GM21576 (cell line): Measurements from ENCODE around the gene CD8B2.
"Not testable (repeated sequence)": the region's sequence is repeated elsewhere in the genome, so short reads cannot be mapped to it uniquely, and the experiment has no call there.

Experiments
- ATAC-seq: cut with Tn5 transposase; IDR thresholded peaks from one replicate; pipeline ENCODE4 v1.9.1; 2021; ENCODE audit warnings: mild to moderate bottlenecking, moderate library complexity; ENCODE audit not compliant: unreplicated experiment

CD8B2 gene

GRCh38 chr2:106511476-106511901 lies 24.3 kb downstream of the CD8B2 start:
- ATAC-seq, result not testable (repeated sequence)

DNA sequence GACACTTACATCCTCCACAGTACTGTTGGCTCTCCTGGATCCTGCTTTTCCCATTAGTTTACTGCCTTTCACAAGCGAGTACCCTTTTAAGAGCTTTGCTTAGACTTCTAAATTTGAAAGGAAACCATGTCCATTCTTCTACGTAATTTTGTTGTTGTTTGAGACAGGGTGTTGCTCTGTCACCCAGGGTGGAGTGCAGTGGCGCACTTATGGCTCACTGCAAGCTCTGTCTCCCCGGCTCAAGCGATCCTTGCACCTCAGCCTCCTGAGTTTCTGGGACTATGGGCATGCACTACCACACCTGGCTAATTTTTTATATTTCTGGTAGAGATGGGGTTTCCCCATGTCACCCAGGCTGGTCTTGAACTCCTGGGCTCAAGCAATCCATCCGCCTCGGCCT lies 24.8 kb downstream of the CD8B2 start:
- not testable (repeated sequence) for ATAC-seq

DNA sequence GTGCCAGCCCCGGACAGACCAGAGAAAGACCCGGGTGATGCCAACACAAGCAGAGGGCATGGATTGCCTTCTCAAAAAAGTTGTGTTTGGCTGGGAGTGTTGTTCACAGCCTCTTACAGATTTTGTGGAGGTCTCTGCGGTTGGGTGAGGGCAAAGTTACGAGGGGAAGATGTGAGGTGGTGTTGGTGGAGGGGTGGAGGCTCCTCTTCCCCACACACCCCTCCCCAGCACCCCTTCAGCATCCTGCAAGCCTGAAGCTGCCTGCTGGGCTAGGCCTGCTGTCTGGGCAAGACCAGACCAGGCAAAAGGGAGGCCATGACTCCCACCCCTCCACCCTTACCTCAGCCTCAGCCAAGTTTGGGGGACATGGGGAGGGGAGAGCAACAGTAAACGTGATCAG lies 26.2 kb downstream of the CD8B2 start:
- ATAC-seq, result not testable (repeated sequence)

DNA sequence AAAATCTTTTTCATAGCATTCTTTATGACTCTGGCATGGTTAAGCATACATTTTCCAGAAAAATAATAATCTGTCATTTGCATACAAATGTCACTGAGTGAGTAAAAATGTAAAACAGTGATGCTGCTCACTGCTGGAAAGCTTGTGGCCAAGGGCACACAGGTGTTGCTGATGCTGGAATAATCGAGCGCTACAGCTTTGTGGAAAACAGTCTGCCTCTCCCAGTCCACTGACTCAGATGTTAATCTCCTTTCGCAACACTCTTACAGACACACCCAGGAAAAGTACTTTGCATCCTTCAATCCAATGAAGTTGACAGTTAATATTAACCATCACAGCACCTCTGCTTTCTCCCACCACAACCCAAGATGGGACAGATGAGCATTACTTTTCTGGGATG lies 27.7 kb downstream of the CD8B2 start:
- ATAC-seq, result not testable (repeated sequence)

DNA sequence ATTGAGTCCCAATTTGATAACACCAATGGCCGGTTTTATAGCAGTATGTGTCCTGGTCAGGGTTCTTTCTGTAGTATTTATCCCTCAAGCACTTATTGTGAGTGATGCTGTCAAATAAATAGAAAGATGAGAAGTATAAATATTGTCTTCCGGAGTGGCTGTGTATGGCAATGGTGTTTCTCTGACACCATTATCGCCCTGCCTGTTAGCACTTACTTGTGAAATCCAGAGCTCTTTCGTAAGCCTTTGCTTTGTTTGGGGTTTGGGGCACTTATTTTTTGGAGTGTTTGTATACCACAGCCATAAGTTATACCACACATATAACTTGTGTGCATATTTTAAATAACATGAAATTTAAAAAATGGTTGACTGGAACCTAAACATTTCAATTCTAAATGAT lies 29.3 kb downstream of the CD8B2 start:
- no peak for ATAC-seq

DNA sequence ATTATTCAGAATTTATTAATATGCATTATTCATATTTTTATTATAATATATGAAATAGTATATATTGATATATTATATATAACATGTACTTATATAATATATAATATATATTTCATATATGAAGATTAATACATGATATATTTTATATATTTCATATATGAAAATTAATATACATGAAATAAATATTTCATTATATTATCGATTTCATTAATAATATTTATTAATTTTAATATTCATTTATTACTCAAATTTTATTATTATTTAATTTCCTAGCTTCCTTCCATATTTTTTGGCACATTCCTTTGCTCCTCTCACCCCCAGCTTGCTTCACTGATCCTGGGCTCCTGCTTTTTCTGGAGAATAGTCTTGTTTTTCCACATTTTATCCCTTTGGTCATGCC lies 29.7 kb downstream of the CD8B2 start:
- no peak for ATAC-seq

GRCh38 chr2:106517329-106517728 lies 30.2 kb downstream of the CD8B2 start:
- no peak for ATAC-seq

- ATAC-seq, result no peak
These were observed 32.6 kb downstream of the CD8B2 start for GRCh38 chr2:106519767-106520166.

DNA sequence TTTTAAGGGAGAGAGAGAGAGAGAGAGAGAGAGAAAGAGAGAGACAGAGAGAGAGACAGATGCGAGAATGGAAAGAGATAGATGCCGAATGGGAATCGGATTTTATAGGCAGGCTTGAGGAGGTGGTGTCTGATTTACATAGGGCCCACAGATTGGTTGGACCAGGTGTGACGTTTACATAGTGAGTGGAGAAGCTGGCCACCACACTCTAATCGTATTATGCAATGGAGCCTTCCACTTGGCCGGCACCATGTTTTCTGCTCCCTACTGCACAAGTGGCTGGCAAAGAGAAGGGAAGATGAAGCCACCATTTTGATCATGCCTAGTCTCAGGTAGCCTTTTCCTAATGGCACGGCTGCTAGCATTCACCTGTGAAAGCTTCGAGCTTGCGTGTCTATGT lies 33.9 kb downstream of the CD8B2 start:
- ATAC-seq, result no peak

GRCh38 chr2:106523976-106524665 lies 37.0 kb downstream of the CD8B2 start:
- no peak for ATAC-seq

DNA sequence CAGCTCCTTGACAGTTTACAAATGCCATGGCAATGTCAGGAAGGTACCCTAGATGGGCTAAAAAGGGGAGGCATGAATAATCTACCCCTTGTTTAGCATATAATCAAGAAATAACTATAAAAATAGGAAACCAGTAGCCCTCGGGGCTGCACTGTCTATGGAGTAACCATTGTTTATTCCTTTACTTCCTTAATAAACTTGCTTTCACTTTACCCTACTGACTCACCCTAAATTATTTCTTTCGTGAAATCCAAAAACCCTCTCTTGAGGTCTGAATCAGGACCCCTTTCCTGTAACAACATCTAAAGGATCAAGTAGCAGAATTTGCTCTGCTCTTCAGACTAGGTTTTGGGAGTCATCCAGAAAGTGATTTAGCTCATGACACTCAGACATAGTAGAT lies 43.7 kb downstream of the CD8B2 start:
- ATAC-seq, result no peak

DNA sequence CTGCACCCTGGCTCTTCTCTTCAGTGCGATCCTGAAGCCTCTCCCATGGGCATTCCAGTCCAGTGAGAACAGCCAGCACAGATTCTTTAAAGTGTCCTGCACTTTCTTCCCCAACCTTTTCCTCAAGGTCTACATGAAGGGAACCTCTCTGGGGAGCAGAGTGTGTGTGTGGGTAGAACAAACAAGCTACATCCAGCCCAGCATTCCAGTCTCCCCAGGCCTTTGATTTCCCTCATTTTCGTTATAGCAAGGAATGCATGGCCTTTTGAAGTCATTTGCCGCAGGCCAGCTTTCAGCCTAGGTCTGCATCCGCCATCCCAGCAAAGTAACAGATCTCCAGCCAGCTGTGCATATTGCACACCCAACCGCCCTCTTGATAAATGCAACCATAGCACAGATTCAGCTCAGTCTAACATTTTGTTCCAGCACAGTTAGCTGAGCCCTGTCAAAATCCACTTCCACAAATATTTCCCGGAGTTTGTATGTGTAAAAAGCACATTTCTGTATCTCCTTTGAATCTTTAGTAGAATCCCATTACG lies 44.6 kb downstream of the CD8B2 start:
- ATAC-seq, result no peak

- ATAC-seq, result no peak
These were observed 45.1 kb downstream of the CD8B2 start for GRCh38 chr2:106532236-106532635.

DNA sequence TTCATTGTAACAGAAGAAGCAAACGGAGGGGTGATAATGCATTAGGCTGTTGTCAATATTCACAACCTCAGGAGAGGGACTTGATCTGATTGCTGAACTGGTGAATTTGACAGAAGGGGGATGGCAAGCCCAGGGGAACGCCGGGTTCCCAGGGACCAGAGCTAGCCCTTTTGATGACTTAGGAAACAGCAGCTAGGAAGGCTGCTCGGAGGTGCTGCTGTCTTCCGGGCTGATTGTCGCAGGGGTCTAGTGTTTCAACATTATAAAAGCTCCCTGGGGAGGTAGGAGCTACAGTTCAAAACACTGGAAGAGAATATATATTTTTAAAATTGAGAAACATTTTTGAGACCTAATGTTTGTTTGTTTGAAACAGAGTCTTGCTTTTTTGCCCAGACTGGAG lies 47.3 kb downstream of the CD8B2 start:
- no peak for ATAC-seq

GRCh38 chr2:106536490-106536889 lies 49.3 kb downstream of the CD8B2 start:
- no peak for ATAC-seq

DNA sequence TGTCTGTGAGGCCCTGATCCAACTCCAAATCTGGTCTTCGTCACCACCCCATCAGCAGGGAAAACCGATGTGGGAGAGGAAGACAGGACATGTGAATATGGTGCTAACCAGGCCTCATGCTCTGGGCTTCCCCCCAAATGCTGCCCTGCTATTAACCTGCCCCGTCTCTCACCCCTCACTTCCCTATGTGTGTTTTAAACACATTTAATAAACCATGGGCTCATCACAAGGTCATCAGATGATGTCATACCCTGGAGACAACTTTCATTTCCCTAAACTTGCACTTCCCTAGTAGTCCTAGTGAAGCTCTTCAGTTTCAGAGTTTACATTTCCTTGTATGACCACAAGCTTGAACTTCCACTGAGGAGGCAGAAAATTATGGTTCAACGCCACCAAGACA lies 49.9 kb downstream of the CD8B2 start:
- ATAC-seq, result peak; percentile 53

GRCh38 chr2:106537791-106538191 lies 50.6 kb downstream of the CD8B2 start:
- no peak for ATAC-seq

GRCh38 chr2:106540886-106541285 lies 53.7 kb downstream of the CD8B2 start:
- ATAC-seq, result no peak

GRCh38 chr2:106541333-106541732 lies 54.2 kb downstream of the CD8B2 start:
- ATAC-seq, result no peak

GRCh38 chr2:106542746-106543359 lies 55.7 kb downstream of the CD8B2 start:
- peak; percentile 93 for ATAC-seq

GRCh38 chr2:106545007-106545406 lies 57.8 kb downstream of the CD8B2 start:
- no peak for ATAC-seq

DNA sequence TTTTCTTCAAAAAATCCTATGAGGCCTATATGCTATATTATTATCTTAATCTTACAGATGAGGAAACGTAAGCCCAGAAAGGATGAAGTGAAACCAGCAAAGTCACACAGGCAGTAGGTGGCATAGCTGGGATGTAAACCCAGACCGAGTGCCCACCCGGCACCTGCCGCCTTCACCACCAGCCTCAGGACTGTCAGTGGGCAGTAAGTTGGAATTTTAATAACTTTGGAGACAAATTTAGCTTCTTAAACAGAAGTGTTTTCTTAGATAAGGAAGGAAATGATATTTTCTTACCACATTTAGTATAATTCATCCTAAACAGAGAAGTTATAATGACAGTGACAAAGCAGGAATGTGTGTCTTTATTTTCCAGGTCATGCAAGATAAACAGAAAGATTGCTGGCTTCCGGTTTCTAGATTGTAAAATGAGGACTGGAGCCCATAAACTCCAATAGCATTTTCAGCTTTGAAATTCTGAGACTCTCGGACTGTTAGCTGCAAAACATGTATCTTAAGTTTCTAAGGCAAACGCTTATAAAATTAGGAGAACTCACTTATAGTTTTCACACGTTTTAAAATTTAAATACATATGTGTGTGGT lies 59.3 kb downstream of the CD8B2 start:
- no peak for ATAC-seq
